H9 (cell line): Measurements from ENCODE around the gene LIMK2. TPM values are rescaled to one million over a fixed set of nuclear protein-coding genes. Genes with fewer than 3 reads are reported as not detected.

ENCODE experiments used
- DNase-seq: peaks from one replicate; pipeline ENCODE4 v3.0.0-alpha.2; 2017
- H2AFZ ChIP-seq: one replicate; pipeline ENCODE4 v1.6.1; 2013; ENCODE audit warnings: mild to moderate bottlenecking, low read length, control low read depth, moderate library complexity
- H2AK5ac ChIP-seq: 2 replicates; pipeline ENCODE4 v1.6.1; 2013; ENCODE audit warnings: low read length, control low read depth, mixed read lengths; ENCODE audit not compliant: insufficient read length
- H2BK120ac ChIP-seq: one replicate; pipeline ENCODE4 v1.6.1; 2013; ENCODE audit warnings: low read depth, mild to moderate bottlenecking, low read length, control low read depth, inconsistent platforms; ENCODE audit not compliant: poor library complexity, severe bottlenecking
- H2BK12ac ChIP-seq: 2 replicates; pipeline ENCODE4 v1.6.1; 2013; ENCODE audit warnings: low read length, control low read depth, mixed read lengths, low read depth; ENCODE audit not compliant: insufficient read length
- H2BK15ac ChIP-seq: 2 replicates; pipeline ENCODE4 v1.6.1; 2013; ENCODE audit warnings: low read depth, low read length, control low read depth
- H2BK20ac ChIP-seq: one replicate; pipeline ENCODE4 v1.6.1; 2013; ENCODE audit warnings: low read depth, mild to moderate bottlenecking, low read length, control low read depth, inconsistent platforms; ENCODE audit not compliant: poor library complexity, severe bottlenecking
- H2BK5ac ChIP-seq: 2 replicates; pipeline ENCODE4 v1.6.1; 2013; ENCODE audit warnings: low read length, control low read depth, mixed read lengths; ENCODE audit not compliant: insufficient read length
- H3K14ac ChIP-seq: 2 replicates; pipeline ENCODE4 v1.6.1; 2013; ENCODE audit warnings: low read length, control low read depth; ENCODE audit not compliant: insufficient read depth
- H3K18ac ChIP-seq: 2 replicates; pipeline ENCODE4 v1.6.1; 2013; ENCODE audit warnings: low read depth, mild to moderate bottlenecking, mixed read lengths, low read length, control low read depth; ENCODE audit not compliant: insufficient read length
- H3K23ac ChIP-seq: 2 replicates; pipeline ENCODE4 v1.6.1; 2013; ENCODE audit warnings: low read length, control low read depth, mixed read lengths, low read depth; ENCODE audit not compliant: insufficient read length
- H3K23me2 ChIP-seq: 2 replicates; pipeline ENCODE4 v1.6.1; 2013; ENCODE audit warnings: low read depth, mild to moderate bottlenecking, mixed read lengths, low read length, control low read depth; ENCODE audit not compliant: insufficient read length, poor library complexity, severe bottlenecking
- H3K27ac ChIP-seq: 2 replicates; pipeline ENCODE4 v1.5.1; 2013; ENCODE audit warnings: low read length, control low read depth, mixed read lengths, low read depth; ENCODE audit not compliant: insufficient read length
- H3K27me3 ChIP-seq: 2 replicates; pipeline ENCODE4 v1.6.1; 2013; ENCODE audit warnings: low read length, control low read depth, inconsistent platforms; ENCODE audit not compliant: insufficient read depth
- H3K4ac ChIP-seq: 2 replicates; pipeline ENCODE4 v1.6.1; 2013; ENCODE audit warnings: low read depth, mild to moderate bottlenecking, control low read depth, inconsistent platforms, low read length, moderate library complexity
- H3K4me1 ChIP-seq: 2 replicates; pipeline ENCODE4 v1.6.1; 2013; ENCODE audit warnings: low read length, control low read depth, inconsistent platforms; ENCODE audit not compliant: insufficient read depth
- H3K4me2 ChIP-seq: 2 replicates; pipeline ENCODE4 v1.6.1; 2013; ENCODE audit warnings: low read length, control low read depth, mixed read lengths; ENCODE audit not compliant: insufficient read length, insufficient read depth
- H3K56ac ChIP-seq: 2 replicates; pipeline ENCODE4 v1.6.1; 2013; ENCODE audit warnings: low read depth, mild to moderate bottlenecking, mixed read lengths, low read length, control low read depth; ENCODE audit not compliant: insufficient read length
- H3K79me1 ChIP-seq: 2 replicates; pipeline ENCODE4 v1.6.1; 2013; ENCODE audit warnings: low read depth, mild to moderate bottlenecking, moderate library complexity, low read length, control low read depth, inconsistent platforms; ENCODE audit not compliant: insufficient read depth, poor library complexity, severe bottlenecking
- H3K79me2 ChIP-seq: 2 replicates; pipeline ENCODE4 v1.6.1; 2013; ENCODE audit warnings: low read length, control low read depth, inconsistent platforms; ENCODE audit not compliant: insufficient read depth
- H3K9ac ChIP-seq: 2 replicates; pipeline ENCODE4 v1.6.1; 2013; ENCODE audit warnings: low read length, control low read depth, mixed read lengths; ENCODE audit not compliant: insufficient read length; ENCODE audit errors: extremely low read depth
- H3K9me3 ChIP-seq: one replicate; pipeline ENCODE4 v1.6.1; 2013; ENCODE audit warnings: low read depth, low read length, inconsistent platforms; ENCODE audit not compliant: control insufficient read depth
- H3T11ph ChIP-seq: one replicate; pipeline ENCODE4 v1.6.1; 2013; ENCODE audit warnings: mild to moderate bottlenecking, low read length, control low read depth, inconsistent platforms
- H4K20me1 ChIP-seq: one replicate; pipeline ENCODE4 v1.6.1; 2013; ENCODE audit not compliant: control insufficient read depth, insufficient read length, insufficient read depth
- H4K5ac ChIP-seq: 2 replicates; pipeline ENCODE4 v1.6.1; 2013; ENCODE audit warnings: low read depth, mild to moderate bottlenecking, mixed read lengths, low read length, control low read depth; ENCODE audit not compliant: insufficient read length
- H4K8ac ChIP-seq: replicated peaks from 2 replicates; pipeline ENCODE4 v1.6.1; 2013; ENCODE audit warnings: low read length, control low read depth, mixed read lengths, low read depth; ENCODE audit not compliant: insufficient read length
- H4K91ac ChIP-seq: 2 replicates; pipeline ENCODE4 v1.6.1; 2013; ENCODE audit warnings: low read depth, mild to moderate bottlenecking, moderate library complexity, mixed read lengths, low read length, control low read depth; ENCODE audit not compliant: insufficient read length
- H3K27ac Mint-ChIP-seq, 3 experiments: 2 replicates in 2 of 3; 3 replicates in 1 of 3; pipeline ENCODE4 v1.8.0; 2020 to 2021; ENCODE audit warnings: mixed read lengths in 3 of 3, mild to moderate bottlenecking in 1 of 3, moderate library complexity in 1 of 3
- H3K27me3 Mint-ChIP-seq: 2 replicates; pipeline ENCODE4 v1.8.0; 2021; ENCODE audit warnings: low read depth, mild to moderate bottlenecking, moderate library complexity, mixed read lengths
- H3K36me3 Mint-ChIP-seq, 3 experiments: 2 replicates in 2 of 3; 3 replicates in 1 of 3; pipeline ENCODE4 v1.8.0; 2020 to 2021; ENCODE audit warnings: low read depth in 3 of 3, mixed read lengths in 3 of 3; ENCODE audit not compliant: insufficient read depth in 1 of 3
- H3K4me1 Mint-ChIP-seq, 2 experiments: 2 replicates each; pipeline ENCODE4 v1.8.0; 2020; ENCODE audit warnings: mixed read lengths in 2 of 2
- H3K4me3 Mint-ChIP-seq, 2 experiments: 2 replicates in 1 of 2; 3 replicates in 1 of 2; pipeline ENCODE4 v1.8.0; 2020 to 2021; ENCODE audit warnings: mild to moderate bottlenecking in 2 of 2, mixed read lengths in 2 of 2, moderate library complexity in 1 of 2
- H3K9me3 Mint-ChIP-seq, 2 experiments: 2 replicates in 1 of 2; 3 replicates in 1 of 2; pipeline ENCODE4 v1.8.0; 2020; ENCODE audit warnings: mild to moderate bottlenecking in 2 of 2, mixed read lengths in 2 of 2, moderate library complexity in 1 of 2
- CTCF ChIP-seq: fragments of 200-600 bp; sonication (generic); conservative IDR thresholded peaks from 3 replicates; pipeline ENCODE4 v1.8.0; 2021; ENCODE audit warnings: antibody characterized with exemption, mild to moderate bottlenecking
- WGBS: extraction: QIAGEN DNeasy Blood & Tissue Kit; methylation state at CpG from one replicate; pipeline ENCODE4 v1.1.7; 2013; ENCODE audit warnings: missing lambda C conversion rate, low lambda C conversion rate, mixed read lengths; ENCODE audit not compliant: insufficient read length; ENCODE audit errors: extremely low coverage; 5-methylcytosine and 5-hydroxymethylcytosine counted together
- total RNA-seq: library from RNA; stranded (reverse); gene quantifications from 2 replicates; pipeline ENCODE4 v1.2.1, GENCODE V29; 2021

The LIMK2 gene
- total RNA-seq, 1 experiment from 2014 or later, result 51.3 TPM

- H2BK5ac ChIP-seq, result no peak overlapping the region
- no peaks in the 10 kb centered on the region for H4K20me1 ChIP-seq
- Mint-ChIP-seq H3K36me3 (peaks cover 3 to 13% (median 5%) of the 10 kb centered on the region in 3 experiments; a peak in 6 of 7 replicates), H3K4me1 (peaks cover 18% of the 10 kb centered on the region in 2 experiments; a peak in 3 of 4 replicates), H3K4me3 (no peak overlapping the region), H3K27ac (no peak overlapping the region), H3K9me3 (no peaks in the 10 kb centered on the region), H3K27me3 (no peaks in the 10 kb centered on the region)
- TF ChIP-seq CTCF, result no peak
- no peak overlapping the region for H4K8ac ChIP-seq
- no peak overlapping the region for H3K18ac ChIP-seq
- no peak overlapping the region for H3K14ac ChIP-seq
- H3K9ac ChIP-seq, result no peak overlapping the region
- H3K27me3 ChIP-seq, result no peaks in the 10 kb centered on the region
- no peak overlapping the region for H2BK20ac ChIP-seq
- no peak overlapping the region for H3K4ac ChIP-seq
- peaks cover 6% of the 10 kb centered on the region; the same call in 1 of the 2 replicates for H3K79me2 ChIP-seq
- H2BK15ac ChIP-seq, result no peak overlapping the region
- H3K23me2 ChIP-seq, result no peaks in the 10 kb centered on the region
- no peak overlapping the region for H3K27ac ChIP-seq
- no peak overlapping the region for H4K91ac ChIP-seq
- peaks cover 3% of the 10 kb centered on the region for H3K79me1 ChIP-seq
- H2BK12ac ChIP-seq, result no peak overlapping the region
- WGBS, result no CpG with 5 or more reads among the region's 4 CpGs
- H2AK5ac ChIP-seq, result no peak overlapping the region
- H2AFZ ChIP-seq, result no peak overlapping the region
- no peak overlapping the region for H3T11ph ChIP-seq
- no peak overlapping the region for H2BK120ac ChIP-seq
- no peaks in the 10 kb centered on the region for H3K9me3 ChIP-seq
- no peak overlapping the region for H3K4me2 ChIP-seq
- no peak overlapping the region for H4K5ac ChIP-seq
- no peak overlapping the region for H3K56ac ChIP-seq
- no peaks in the 10 kb centered on the region for H3K4me1 ChIP-seq
- DNase-seq, result no peak
- H3K23ac ChIP-seq, result no peak overlapping the region
Measured at GRCh38 chr22:31221084-31221483, 9.0 kb downstream of the LIMK2 start.
